Stimulated activated CD4-positive, alpha-beta T cell treated with anti-CD3 and anti-CD28 coated beads, Interleukin-4, amount 100 ng/mL, for 4 hours (primary cell): ENCODE results near the gene MFSD1.
A peak's percentile ranks its signal among the peaks of the same experiment; 100 is the strongest.

ENCODE experiments used
- DNase-seq, 2 experiments: peaks; one replicate each; pipeline ENCODE4 v3.0.0-alpha.2; 2020

MFSD1 gene

DNA sequence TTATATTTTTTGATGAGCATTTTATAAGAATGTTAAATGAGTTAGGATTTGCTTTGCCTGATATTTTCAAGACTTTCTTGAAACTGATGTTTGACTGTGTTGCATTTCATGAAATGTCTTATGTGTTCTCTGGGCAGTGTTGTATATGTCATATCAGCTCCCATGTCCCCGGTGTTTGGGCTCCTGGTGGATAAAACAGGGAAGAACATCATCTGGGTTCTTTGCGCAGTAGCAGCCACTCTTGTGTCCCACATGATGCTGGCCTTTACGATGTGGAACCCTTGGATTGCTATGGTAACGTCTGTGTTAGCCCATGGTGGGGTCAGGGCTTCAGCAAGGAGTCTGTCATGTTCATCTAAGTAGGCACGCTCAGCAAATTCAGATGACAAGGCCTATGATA lies 20.0 kb downstream of the MFSD1 start:
- no peak for DNase-seq

DNA sequence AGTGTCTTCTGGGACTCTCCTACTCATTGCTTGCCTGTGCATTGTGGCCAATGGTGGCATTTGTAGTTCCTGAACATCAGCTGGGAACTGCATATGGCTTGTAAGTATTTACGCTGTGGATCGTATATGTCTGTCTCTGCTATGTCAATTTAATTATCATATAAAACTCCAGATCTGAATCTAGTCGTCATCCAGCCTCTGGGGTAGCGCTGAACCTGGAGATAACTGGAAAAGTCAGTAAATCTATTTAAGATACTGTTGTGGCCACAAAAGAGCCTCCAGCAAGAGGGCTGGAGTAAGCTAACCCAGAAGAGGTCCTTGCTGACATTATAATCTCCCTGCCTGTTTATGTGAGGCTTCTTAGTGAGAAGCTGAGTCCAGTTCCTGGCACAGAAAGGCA lies 21.6 kb downstream of the MFSD1 start:
- no peak for DNase-seq

DNA sequence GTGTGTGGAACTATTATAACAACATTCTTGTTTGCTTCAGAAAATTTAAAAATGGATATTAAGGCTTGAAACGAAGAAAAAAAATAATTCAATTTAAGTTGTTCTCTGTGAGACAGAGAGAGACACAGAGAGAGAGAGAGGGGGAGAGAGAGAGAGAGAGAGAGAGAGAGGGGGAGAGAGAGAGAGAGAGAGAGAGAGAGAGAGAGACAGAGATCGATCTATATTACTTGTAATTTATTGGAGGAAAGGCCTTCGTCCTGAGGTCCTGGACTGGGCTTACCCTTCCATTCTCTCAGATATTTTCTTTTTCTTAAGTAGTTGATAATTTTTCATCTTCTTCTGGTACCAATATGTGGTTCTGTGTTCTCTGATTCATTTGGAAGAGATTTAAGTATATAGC lies 25.9 kb downstream of the MFSD1 start:
- DNase-seq, result no peak

DNA sequence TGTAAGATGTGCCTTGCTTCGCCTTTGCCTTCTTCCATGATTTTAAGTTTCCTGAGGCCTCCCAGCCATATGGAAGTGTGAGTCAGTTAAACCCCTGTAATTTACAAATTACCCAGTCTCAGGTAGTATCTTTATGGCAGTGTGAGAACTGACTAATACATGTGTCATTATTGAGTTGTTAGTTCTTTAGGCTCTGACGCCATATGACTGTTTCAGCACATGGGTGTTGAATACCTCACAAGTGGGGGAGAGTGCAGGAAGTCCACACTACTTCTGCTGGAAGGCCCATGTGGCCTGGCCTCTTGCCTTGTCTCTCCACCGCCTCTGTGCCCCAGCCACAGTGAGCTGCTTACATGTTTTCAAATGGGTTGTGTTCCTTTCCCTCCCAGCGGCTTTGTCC lies 28.5 kb downstream of the MFSD1 start:
- no peak for DNase-seq

DNA sequence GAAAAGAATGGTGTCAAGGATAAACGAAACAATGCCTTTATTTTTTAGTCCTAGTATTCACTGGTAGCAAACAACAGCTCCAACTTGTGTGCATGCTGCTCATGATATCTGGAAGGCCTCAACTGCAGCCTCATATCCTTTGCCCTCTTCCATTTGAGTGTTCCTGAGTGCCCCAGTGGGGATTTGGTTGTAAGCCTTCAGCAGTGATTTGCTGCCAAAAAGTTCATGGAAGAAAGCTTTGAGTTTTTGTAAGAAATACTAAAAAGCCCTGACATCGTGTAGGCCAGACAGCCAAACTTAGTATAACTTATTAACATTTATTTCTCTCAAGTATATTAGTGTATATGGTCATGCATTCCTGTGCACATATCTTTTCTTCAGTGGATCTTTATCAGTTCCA lies 30.0 kb downstream of the MFSD1 start:
- no peak for DNase-seq

DNA sequence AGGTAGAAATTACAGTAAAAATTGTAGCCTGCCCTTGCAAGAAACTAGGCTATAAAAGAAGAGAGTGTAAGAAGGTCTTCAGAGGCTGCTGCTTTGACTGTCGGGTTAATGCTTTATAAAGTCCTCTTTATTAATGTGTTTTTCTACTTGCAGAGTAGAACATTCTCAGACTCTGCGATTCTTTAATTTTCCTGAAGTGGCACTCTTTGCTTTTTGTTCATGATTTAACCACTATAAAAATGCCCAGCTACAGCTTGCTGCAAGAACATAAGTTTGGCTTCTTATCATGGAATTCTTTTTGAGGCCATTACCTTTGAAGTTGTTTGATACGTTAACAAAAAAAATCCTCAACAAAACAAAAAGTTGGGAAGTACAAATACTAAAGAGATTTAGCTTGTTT lies 33.8 kb downstream of the MFSD1 start:
- no peak for DNase-seq

DNA sequence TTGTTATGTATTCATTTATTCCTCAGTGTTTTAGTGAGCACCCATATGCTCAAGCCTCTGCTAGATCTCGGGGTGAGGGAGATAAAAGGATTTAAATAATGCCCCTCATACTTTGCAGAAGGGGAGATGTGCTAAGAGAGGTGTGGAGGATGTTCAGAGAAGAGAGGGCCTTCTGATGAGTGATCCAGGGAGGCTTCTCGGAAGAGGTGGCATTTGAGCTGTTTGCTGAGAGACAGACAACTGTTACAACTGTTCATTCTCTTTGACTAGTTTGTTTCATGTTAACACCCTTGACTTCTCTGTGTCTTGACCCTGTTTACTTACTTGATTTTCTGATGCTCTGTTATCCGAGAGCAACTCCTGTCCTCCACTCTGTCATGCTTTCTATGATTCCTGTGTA lies 34.5 kb downstream of the MFSD1 start:
- no peak for DNase-seq

DNA sequence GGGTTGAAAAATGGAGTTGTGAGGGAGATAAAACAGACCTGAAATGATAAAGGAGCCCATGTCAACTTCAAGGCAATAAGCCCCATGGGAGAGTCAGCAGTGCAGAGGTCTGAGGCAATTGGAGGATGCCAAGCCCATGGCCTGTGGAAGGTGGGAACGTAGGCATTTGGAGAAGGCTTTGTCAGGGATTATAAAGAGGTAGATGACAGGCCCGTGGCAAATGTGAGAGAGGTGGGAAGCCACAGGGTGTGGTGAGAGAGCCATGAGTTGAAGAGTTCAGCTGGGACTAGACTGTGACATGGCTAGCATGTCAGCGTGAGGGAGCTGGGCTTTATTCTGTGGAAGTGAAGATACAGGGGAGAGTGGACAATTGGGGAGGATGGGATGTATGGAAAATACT lies 35.4 kb downstream of the MFSD1 start:
- DNase-seq, result no peak

DNA sequence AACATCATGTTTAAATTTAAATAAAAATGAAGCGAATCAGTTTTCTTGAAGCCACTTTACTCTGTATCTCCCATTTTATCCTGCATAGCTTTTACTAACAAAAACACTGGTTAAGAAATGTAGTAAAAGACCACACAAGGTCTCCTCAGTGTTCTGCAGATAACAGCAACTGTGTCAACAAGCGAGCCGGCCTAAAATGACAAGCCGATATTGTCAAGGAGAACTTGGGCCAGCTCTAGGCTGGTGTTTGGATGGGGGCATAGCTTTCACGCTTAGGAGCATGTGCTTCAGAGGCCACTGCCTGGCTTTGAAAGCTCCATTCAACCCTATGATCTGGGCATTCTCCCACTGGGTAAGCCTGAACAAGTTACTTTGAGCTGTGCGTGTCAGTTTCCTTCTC lies 38.1 kb downstream of the MFSD1 start:
- no peak for DNase-seq

DNA sequence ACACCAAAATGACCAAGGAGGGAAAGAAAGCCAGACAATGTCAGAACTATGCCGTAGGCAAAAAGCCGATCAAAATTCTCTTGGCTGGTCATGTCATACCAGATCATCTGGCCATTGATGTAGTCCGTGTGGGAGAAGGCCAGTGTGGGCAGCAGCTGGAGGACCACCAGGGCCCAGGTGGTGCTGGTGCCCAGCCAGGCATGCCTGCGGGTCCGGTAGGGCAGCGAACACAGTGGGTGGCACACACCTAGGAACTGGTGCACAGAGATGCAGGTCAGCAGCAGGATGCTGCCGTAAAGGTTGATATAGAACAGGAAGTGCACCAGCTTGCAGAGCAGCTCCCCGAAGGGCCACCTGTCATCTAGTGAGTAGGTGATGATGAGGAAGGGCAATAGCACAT lies 39.5 kb downstream of the MFSD1 start:
- DNase-seq, result no peak

DNA sequence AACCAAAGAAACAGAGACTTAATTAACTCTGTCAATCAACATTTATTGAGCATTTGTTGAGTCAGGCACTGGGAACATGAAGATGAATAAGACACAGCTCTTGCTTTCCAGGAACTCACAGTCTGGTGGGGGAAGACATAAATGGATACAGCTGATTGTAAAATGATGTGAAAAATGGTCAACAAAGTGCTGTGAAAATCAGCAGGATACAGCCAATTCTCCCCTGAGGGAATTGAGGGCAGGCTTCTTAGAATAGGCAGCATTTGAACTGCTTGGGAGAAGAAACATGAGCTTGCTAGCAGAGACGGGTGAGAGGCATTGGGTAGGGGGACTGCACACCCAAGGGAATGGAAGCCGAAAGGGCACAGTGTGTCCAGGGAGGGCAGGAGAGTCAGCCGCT lies 41.1 kb downstream of the MFSD1 start:
- DNase-seq, result no peak

DNA sequence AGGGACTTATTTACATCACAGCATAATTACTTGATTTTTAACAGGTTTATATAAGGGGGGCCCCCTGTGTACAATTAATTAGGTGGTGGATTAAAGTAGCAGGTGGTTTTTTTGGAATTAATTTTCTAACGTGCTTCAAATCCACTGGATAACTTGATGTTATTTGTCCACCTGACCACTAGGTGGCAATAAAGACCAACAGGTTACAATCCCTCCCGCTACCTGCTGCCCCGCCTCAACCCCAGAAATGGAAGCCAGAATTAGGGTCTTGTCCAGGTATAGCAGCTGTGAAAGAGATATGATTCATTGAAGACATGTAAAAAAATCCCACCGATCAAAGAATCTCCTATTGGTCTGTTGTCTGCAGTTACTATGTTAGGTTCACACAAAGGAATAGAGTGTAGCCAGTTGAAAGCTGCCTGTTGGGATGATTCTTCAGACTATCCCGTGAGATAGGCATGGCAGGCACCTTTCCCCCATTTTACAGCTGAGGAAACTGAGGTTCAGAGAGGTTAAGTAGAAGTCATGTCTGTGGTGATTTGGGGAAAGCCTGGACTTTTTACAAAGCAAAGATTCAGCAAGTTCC lies 44.0 kb downstream of the MFSD1 start:
- DNase-seq, result peak in 1 of 2 experiments; percentile 8

DNA sequence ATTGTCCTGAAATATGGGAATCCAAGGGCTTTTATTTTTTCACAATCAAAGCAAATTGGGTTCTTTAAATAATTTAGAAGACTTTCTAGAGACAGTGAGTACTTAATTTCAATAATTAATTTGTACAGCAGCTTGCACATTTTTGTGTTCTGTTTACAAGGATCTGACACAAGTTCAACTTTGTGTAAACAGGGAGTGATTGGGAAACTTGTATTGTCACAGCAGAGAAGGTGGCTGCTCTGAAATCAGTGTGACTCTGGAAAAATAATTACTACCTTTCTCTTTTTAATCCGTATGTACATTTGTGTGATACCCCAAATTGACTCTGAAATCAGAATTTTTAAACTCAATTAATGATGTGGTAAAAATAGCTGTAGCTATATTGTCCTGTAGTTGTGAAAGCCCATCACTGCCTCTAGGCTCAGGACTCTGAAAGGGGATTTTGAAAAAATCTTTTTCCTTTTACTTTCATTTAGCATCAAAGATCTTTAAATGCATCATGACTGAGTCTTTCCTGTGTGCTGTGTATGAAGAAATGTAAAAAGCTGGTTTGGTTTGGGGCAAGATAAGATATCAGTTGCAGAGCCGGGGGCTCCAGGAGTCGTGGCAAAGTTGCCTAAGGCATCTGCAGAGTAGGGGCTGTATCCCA lies 45.1 kb downstream of the MFSD1 start:
- no peak for DNase-seq

DNA sequence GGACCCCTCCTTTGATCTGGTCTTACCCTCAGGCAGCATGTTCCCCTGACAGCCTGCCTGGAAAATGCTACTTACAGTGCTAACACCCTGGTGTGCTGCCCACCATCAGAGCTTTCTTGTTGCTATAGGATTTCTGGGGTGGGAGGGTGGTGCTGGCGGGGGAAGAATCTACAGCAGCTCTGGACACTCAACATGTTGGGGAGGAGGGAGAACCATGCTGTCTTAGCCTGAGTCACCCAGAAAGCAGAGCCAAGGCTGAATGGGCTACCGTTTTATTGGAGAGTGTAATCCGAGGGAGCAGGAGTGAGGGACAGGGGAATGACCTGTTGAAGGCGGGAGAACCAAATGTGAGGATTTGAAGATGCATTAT lies 45.6 kb downstream of the MFSD1 start:
- no peak for DNase-seq

DNA sequence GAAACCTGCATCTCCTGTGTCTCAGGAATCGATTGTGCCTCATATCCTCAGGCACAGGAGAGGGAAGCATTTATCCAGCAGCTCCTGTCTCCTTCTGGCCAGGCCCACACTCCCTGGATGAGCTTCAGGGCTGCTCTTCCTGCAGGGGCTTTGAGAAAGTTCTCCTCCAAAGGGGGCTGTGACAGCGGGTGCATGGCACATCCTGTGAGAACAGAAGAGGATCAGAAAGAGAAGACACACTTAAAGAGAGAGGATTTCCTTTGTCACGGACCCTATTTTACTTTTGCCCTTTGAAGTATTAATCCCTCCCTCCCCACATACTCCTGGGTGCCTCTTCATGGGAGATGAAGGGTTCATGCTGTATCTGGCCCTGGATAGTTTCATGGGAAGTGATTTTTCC lies 46.0 kb downstream of the MFSD1 start:
- no peak for DNase-seq

DNA sequence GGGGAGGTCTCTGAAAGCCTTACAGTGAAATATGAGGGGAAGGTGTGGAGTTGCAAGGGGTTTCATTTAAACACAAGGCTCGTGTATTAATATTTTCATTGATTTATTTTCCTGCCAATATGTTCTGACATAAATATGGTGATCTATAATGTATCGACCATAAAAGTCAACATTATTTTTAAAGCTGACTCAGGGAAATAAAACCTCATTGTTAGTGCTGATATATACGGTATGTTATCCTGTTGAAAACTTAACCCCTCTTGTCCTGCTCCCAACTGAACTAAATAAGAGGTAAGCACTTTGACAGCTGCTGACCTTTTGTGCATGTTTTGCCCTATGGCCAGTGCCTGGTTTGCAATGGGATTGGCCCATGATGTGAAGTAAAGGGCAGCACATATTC lies 47.9 kb downstream of the MFSD1 start:
- no peak for DNase-seq

DNA sequence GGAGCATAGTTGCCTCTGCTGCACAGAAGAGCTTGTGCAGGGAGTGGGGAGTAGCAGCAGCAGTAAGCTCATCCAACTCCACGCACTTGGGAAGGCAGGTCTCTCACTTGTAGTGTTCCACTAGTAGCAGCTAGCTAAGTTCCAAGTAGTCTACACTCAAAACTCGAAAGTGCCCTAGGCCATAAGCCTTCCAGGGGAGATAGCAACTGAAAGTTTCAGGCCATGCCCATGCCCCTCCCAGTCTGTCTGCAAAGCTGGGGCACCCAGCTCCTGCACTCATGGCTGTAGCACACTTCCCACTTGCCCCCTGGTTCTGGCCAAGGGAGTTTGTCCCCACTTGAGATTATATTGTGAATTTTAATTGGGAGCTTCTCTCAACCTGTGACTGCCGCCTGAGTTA lies 57.5 kb downstream of the MFSD1 start:
- DNase-seq, result no peak

DNA sequence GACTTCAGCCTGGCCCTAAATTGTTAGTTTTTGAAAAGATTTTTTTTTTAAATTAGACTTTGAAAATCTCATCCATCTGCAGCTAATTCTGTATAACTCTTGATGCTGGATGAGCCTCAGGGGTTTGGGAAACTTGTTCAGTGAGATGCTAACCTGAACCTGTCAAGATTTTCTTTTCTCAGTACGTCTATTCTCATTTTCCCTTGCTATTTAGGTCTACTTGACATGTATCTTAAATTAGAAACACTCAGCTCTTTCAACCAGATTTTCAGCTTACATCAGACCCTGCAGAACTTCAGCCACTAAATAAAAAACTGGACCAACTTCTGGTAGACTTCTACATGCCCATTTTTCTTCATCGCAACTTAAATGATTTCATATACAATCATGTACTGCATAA lies 61.4 kb downstream of the MFSD1 start:
- no peak for DNase-seq

DNA sequence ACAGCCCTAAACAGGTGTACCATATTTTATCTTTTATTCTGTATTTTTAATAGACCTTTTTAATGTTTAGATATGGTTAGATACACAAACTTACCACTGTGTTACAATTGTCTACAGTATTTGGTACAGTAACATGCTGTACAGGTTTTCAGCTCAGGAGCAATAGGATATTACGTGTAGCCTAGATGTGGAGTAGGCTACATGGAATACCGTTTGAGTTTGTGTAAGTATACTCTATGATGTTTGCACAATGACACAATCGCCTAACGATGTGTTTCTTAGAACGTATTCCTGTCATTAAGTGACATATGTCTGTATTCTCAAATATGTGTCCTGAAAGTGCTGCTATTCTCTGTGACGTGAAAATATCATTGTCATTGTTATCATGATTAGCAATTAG lies 62.6 kb downstream of the MFSD1 start:
- no peak for DNase-seq

DNA sequence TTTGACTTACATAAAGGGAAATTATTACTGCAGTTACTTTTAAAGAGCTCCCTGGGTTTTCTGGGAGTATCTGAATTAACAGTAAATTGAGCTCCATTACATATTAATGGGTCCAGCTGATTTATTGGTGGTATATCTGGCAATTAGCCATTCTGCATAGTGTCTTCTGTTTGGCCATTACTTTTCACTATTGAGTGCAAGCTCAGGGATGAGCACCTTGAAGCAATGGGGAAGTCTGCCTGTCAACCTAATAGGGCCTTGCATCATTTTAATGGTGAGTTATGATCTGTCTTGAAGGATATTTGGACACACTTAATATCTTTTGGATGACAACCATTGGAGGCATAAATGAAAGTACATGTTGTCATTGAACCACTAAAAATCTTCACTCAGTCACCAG lies 73.8 kb downstream of the MFSD1 start:
- no peak for DNase-seq
